H1 (cell line): ENCODE data around the gene SORL1-AS1.

Source experiments
- CTCF ChIA-PET: fragments of 300-600 bp; sonication (Branson Sonifier 250); formaldehyde crosslinking; loops from one replicate; lab custom pipeline; 2021; ENCODE audit not compliant: partially characterized antibody; lab: Charles Lee
- POLR2A ChIA-PET: fragments of 300-600 bp; sonication (Branson Sonifier 250); formaldehyde crosslinking; loops from one replicate; lab custom pipeline; 2021; ENCODE audit warnings: inconsistent platforms; ENCODE audit not compliant: partially characterized antibody; lab: Charles Lee
- DNase-seq, 2 experiments: peaks; one replicate each; pipeline versions ENCODE4 v3.0.0 to v3.0.0-alpha.2; 2010 to 2022; ENCODE audit warnings: low spot score in 2 of 2, low read depth in 1 of 2, mixed read lengths in 1 of 2
- FAIRE-seq: peaks from 2 replicates; lab custom pipeline; 2011; peaks lifted over from hg19 to GRCh38; lab: Jason Lieb, UNC
- H2AFZ ChIP-seq: 2 replicates; pipeline ENCODE4 v1.8.1; 2012; ENCODE audit warnings: low read length, inconsistent platforms
- H2AK5ac ChIP-seq: 2 replicates; pipeline ENCODE4 v1.6.1; 2013; ENCODE audit warnings: low read depth, low read length
- H2BK120ac ChIP-seq: replicated peaks from 2 replicates; pipeline ENCODE3; 2013; ENCODE audit warnings: low read depth, low read length, inconsistent platforms
- H2BK12ac ChIP-seq: 2 replicates; pipeline ENCODE4 v1.6.1; 2013; ENCODE audit warnings: low read depth, low read length
- H2BK15ac ChIP-seq: 2 replicates; pipeline ENCODE4 v1.6.1; 2013; ENCODE audit warnings: low read length
- H2BK20ac ChIP-seq: 2 replicates; pipeline ENCODE4 v1.6.1; 2013; ENCODE audit warnings: low read length
- H2BK5ac ChIP-seq: 2 replicates; pipeline ENCODE4 v1.6.1; 2013; ENCODE audit warnings: low read depth, low read length
- H3K14ac ChIP-seq: 2 replicates; pipeline ENCODE4 v1.6.1; 2013; ENCODE audit warnings: inconsistent platforms; ENCODE audit not compliant: insufficient read length
- H3K18ac ChIP-seq: 2 replicates; pipeline ENCODE4 v1.6.1; 2013; ENCODE audit warnings: low read length; ENCODE audit errors: extremely low read depth
- H3K23ac ChIP-seq: 2 replicates; pipeline ENCODE4 v1.6.1; 2013; ENCODE audit warnings: inconsistent platforms; ENCODE audit not compliant: insufficient read length
- H3K23me2 ChIP-seq: 2 replicates; pipeline ENCODE4 v1.6.1; 2013; ENCODE audit warnings: low read depth, low read length
- H3K27ac ChIP-seq: 2 replicates; pipeline ENCODE4 v1.6.1; 2011; ENCODE audit warnings: low read depth, low read length, inconsistent platforms
- H3K27me3 ChIP-seq, 4 experiments: replicated peaks in 1 of 4; 1 replicate in 1 of 4; 2 replicates in 3 of 4; pipeline versions ENCODE4 v1.6.1 to v1.8.1; 2011 to 2013; ENCODE audit warnings: low read length in 3 of 4, mild to moderate bottlenecking in 3 of 4, inconsistent platforms in 2 of 4, mixed read lengths in 2 of 4, moderate library complexity in 1 of 4; ENCODE audit not compliant: control insufficient read depth in 3 of 4, insufficient read depth in 3 of 4; ENCODE audit errors: extremely low read depth in 1 of 4
- H3K36me3 ChIP-seq, 4 experiments: 2 replicates each; pipeline versions ENCODE4 v1.6.1 to v1.8.1; 2011 to 2013; ENCODE audit warnings: mild to moderate bottlenecking in 4 of 4, low read length in 3 of 4, moderate library complexity in 2 of 4, control low read depth in 1 of 4, inconsistent platforms in 1 of 4; ENCODE audit not compliant: insufficient read depth in 4 of 4, control insufficient read depth in 2 of 4
- H3K4ac ChIP-seq: replicated peaks from 2 replicates; pipeline ENCODE3; 2013; ENCODE audit warnings: low read length, low read depth, mixed read lengths, inconsistent platforms; ENCODE audit not compliant: insufficient read length
- H3K4me1 ChIP-seq, 4 experiments: replicated peaks in 1 of 4; 1 replicate in 1 of 4; 2 replicates in 3 of 4; pipeline versions ENCODE4 v1.6.1 to v1.8.1; 2011 to 2013; ENCODE audit warnings: low read length in 3 of 4, inconsistent platforms in 2 of 4, mixed read lengths in 1 of 4; ENCODE audit not compliant: insufficient read depth in 4 of 4, control insufficient read depth in 3 of 4
- H3K4me2 ChIP-seq, 2 experiments: 2 replicates each; pipeline versions ENCODE4 v1.6.1 to v1.8.1; 2011 to 2013; ENCODE audit warnings: low read depth in 2 of 2, low read length in 2 of 2, control low read depth in 1 of 2, inconsistent platforms in 1 of 2, mild to moderate bottlenecking in 1 of 2; ENCODE audit not compliant: insufficient read depth in 1 of 2
- H3K4me3 ChIP-seq, 4 experiments: fragments of 200-600, 300-600 bp in 1 of 4; sonication (generic), shearing (Covaris generic), sonication (Bioruptor Twin) in 1 of 4; 2 replicates each; pipeline versions ENCODE4 v1.5.1 to v1.8.1; 2011 to 2016; ENCODE audit warnings: low read length in 4 of 4, low read depth in 3 of 4, control low read depth in 2 of 4, inconsistent platforms in 2 of 4, mild to moderate bottlenecking in 2 of 4, mixed read lengths in 1 of 4, moderate library complexity in 1 of 4; ENCODE audit not compliant: insufficient read depth in 2 of 4; ENCODE audit errors: extremely low read depth in 1 of 4
- H3K56ac ChIP-seq: replicated peaks from 2 replicates; pipeline ENCODE3; 2013; ENCODE audit warnings: low read depth, mild to moderate bottlenecking, mixed read lengths, low read length, inconsistent platforms; ENCODE audit not compliant: insufficient read length
- H3K79me1 ChIP-seq: 2 replicates; pipeline ENCODE4 v1.6.1; 2013; ENCODE audit warnings: low read depth, low read length, control low read depth
- H3K79me2 ChIP-seq, 2 experiments: 2 replicates each; pipeline versions ENCODE4 v1.6.1 to v1.8.1; 2012 to 2013; ENCODE audit warnings: low read length in 2 of 2, mild to moderate bottlenecking in 2 of 2, inconsistent platforms in 1 of 2; ENCODE audit not compliant: insufficient read depth in 2 of 2, control insufficient read depth in 1 of 2
- H3K9ac ChIP-seq, 4 experiments: replicated peaks in 1 of 4; 1 replicate in 1 of 4; 2 replicates in 3 of 4; pipeline versions ENCODE4 v1.6.1 to v1.8.1; 2011 to 2013; ENCODE audit warnings: low read depth in 3 of 4, low read length in 3 of 4, control low read depth in 2 of 4, mild to moderate bottlenecking in 2 of 4, moderate library complexity in 2 of 4, inconsistent platforms in 1 of 4; ENCODE audit errors: extremely low read depth in 1 of 4
- H3K9me3 ChIP-seq, 2 experiments: 2 replicates each; pipeline versions ENCODE4 v1.6.1 to v1.8.1; 2012 to 2013; ENCODE audit warnings: mild to moderate bottlenecking in 2 of 2, moderate library complexity in 2 of 2, control low read depth in 1 of 2, inconsistent platforms in 1 of 2, low read depth in 1 of 2, low read length in 1 of 2, mixed read lengths in 1 of 2; ENCODE audit not compliant: insufficient read depth in 2 of 2
- H4K20me1 ChIP-seq, 2 experiments: replicated peaks in 1 of 2; 2 replicates each; pipeline versions ENCODE3 to v1.8.1; 2011 to 2013; ENCODE audit warnings: inconsistent platforms in 2 of 2, low read length in 2 of 2, mild to moderate bottlenecking in 1 of 2; ENCODE audit not compliant: insufficient read depth in 2 of 2, control insufficient read depth in 1 of 2
- H4K5ac ChIP-seq: 2 replicates; pipeline ENCODE4 v1.6.1; 2013; ENCODE audit warnings: low read length, low read depth, mixed read lengths, inconsistent platforms; ENCODE audit not compliant: insufficient read length
- H4K8ac ChIP-seq: 2 replicates; pipeline ENCODE4 v1.8.0; 2013; ENCODE audit warnings: mild to moderate bottlenecking, moderate library complexity, low read length, inconsistent platforms; ENCODE audit not compliant: insufficient read depth; ENCODE audit errors: extremely low read depth
- H4K91ac ChIP-seq: replicated peaks from 2 replicates; pipeline ENCODE3; 2013; ENCODE audit warnings: low read length, mixed read lengths, inconsistent platforms; ENCODE audit not compliant: insufficient read length
- ATF2 ChIP-seq: IDR thresholded peaks from 2 replicates; pipeline ENCODE4 v1.6.1; 2012; ENCODE audit warnings: low read length, inconsistent platforms
- FOSL1 ChIP-seq: IDR thresholded peaks from 2 replicates; pipeline ENCODE4 v1.6.1; 2011; ENCODE audit warnings: mild to moderate bottlenecking, low read depth, low read length, moderate library complexity; ENCODE audit not compliant: insufficient read depth
- KDM4A ChIP-seq: IDR thresholded peaks from one replicate; pipeline ENCODE4 v1.7.1; 2012; ENCODE audit warnings: low read depth, mild to moderate bottlenecking, moderate library complexity, low read length, inconsistent platforms; ENCODE audit not compliant: severe bottlenecking
- MAFK ChIP-seq: IDR thresholded peaks from 2 replicates; pipeline ENCODE4 v1.6.1; 2012; ENCODE audit warnings: low read depth, mild to moderate bottlenecking, improper control_type of control experiment, low read length
- NANOG ChIP-seq: IDR thresholded peaks from 2 replicates; pipeline ENCODE4 v1.6.1; 2011; ENCODE audit warnings: low read length, low read depth, mild to moderate bottlenecking, inconsistent platforms; ENCODE audit not compliant: insufficient read depth, poor library complexity, severe bottlenecking
- POLR2AphosphoS5 ChIP-seq: IDR thresholded peaks from 2 replicates; pipeline ENCODE4 v1.6.1; 2011; ENCODE audit warnings: low read depth, low read length
- RNF2 ChIP-seq: fragments of 200-900, 300-1000 bp; sonication (generic); IDR thresholded peaks from 2 replicates; pipeline ENCODE4 v1.7.1; 2016; ENCODE audit warnings: borderline replicate concordance, low read depth, mild to moderate bottlenecking, antibody characterized with exemption, low read length; ENCODE audit not compliant: poor library complexity, severe bottlenecking; ENCODE audit errors: missing control alignments
- RXRA ChIP-seq: IDR thresholded peaks from 2 replicates; pipeline ENCODE4 v1.6.1; 2011; ENCODE audit warnings: low read depth, mild to moderate bottlenecking, low read length, moderate library complexity; ENCODE audit not compliant: insufficient read depth
- SIN3A ChIP-seq, 2 experiments: IDR thresholded peaks in 1 of 2; conservative IDR thresholded peaks in 1 of 2; 2 replicates each; pipeline ENCODE4 v1.6.1; 2011 to 2012; ENCODE audit warnings: low read length in 2 of 2, improper control_type of control experiment in 1 of 2, low read depth in 1 of 2, mild to moderate bottlenecking in 1 of 2
- SP4 ChIP-seq: IDR thresholded peaks from 2 replicates; pipeline ENCODE4 v1.6.1; 2012; ENCODE audit warnings: low read length, inconsistent platforms
- SRF ChIP-seq: IDR thresholded peaks from 2 replicates; pipeline ENCODE4 v1.6.1; 2011; ENCODE audit warnings: mild to moderate bottlenecking, low read depth, low read length, moderate library complexity
- WGBS, 2 experiments: shearing (Covaris generic) in 1 of 2; methylation state at CpG; one replicate each; pipeline versions ENCODE4 v1.1.6 to v1.1.7; 2013 to 2015; ENCODE audit warnings: low lambda C conversion rate in 2 of 2, mixed read lengths in 2 of 2, inconsistent platforms in 1 of 2, low coverage in 1 of 2, missing lambda C conversion rate in 1 of 2; ENCODE audit not compliant: insufficient replicate concordance in 2 of 2, insufficient coverage in 1 of 2, insufficient read length in 1 of 2; ENCODE audit errors: extremely low coverage in 1 of 2, missing lambda C conversion rate in 1 of 2; 5-methylcytosine and 5-hydroxymethylcytosine counted together

SORL1-AS1 gene

GRCh38 chr11:121405646-121406045 is 47.1 kb downstream of the SORL1-AS1 start:
- Histone ChIP-seq H3K9ac (no peak overlapping the region), H2BK12ac (peak overlapping the region; percentile 96), H3K79me1 (no peaks in the 10 kb centered on the region), H3K4me1 (peaks cover 0 to 20% (median 4%) of the 10 kb centered on the region in 4 experiments; a peak in 4 of 7 replicates), H3K14ac (no peak overlapping the region), H3K4me3 (peak overlapping the region in 1 of 4 experiments; percentile 11; a peak in 1 of 8 replicates), H3K27ac (peak overlapping the region; percentile 37; the same call in 1 of the 2 replicates), H3K79me2 (no peaks in the 10 kb centered on the region), H3K56ac (peak overlapping the region; percentile 10), H4K5ac (peak overlapping the region; percentile 90), H3K18ac (peak overlapping the region; percentile 66; the same call in 1 of the 2 replicates), H3K4me2 (peak overlapping the region in 1 of 2 experiments; percentile 58; a peak in 1 of 4 replicates), H3K36me3 (peaks cover 0 to 5% (median 2%) of the 10 kb centered on the region in 4 experiments; a peak in 2 of 8 replicates), H2AK5ac (no peak overlapping the region), H4K8ac (no peak overlapping the region), H3K27me3 (no peaks in the 10 kb centered on the region), H3K9me3 (peaks cover 12 to 15% of the 10 kb centered on the region in 2 experiments), H3K23ac (no peak overlapping the region), H2AFZ (no peak overlapping the region), H3K23me2 (no peaks in the 10 kb centered on the region), H2BK120ac (peak overlapping the region; percentile 99), H2BK5ac (peak overlapping the region; percentile 98), H2BK20ac (peak overlapping the region; percentile 99; the same call in 1 of the 2 replicates), H4K20me1 (no peaks in the 10 kb centered on the region), H4K91ac (peak overlapping the region; percentile 99), H3K4ac (peak overlapping the region; percentile 27), H2BK15ac (no peak overlapping the region)
- CTCF ChIA-PET, result interaction anchor here (0.6 to 1.3 kb wide), 11 partner anchors 9 to 797 kb away, joined by 3 to 4 read pairs (median 3); no protein-coding TSS in a partner anchor
- no peak for FAIRE-seq
- 67% methylated on average over 1 of the region's 1 CpG; no CpG with 5 or more reads in 1 of the 2 experiments for WGBS, 2 experiments
- no peak for DNase-seq
- POLR2A ChIA-PET, result interaction anchor here (0.6 to 1.7 kb wide), 8 partner anchors 16 to 80 kb away, joined by 3 to 5 read pairs (median 3); no protein-coding TSS in a partner anchor
- no peak for TF ChIP-seq FOSL1
- TF ChIP-seq SIN3A (conservative IDR thresholded peaks at IDR 0.05 in 1 of 2, IDR thresholded peaks at IDR 0.05 in 1 of 2; ENCODE audit: low read depth in 1 of 2, low read length in 2 of 2), result no peak
- TF ChIP-seq KDM4A, result no peak
- no peak for TF ChIP-seq MAFK
- no peak for TF ChIP-seq SRF
- no peak for TF ChIP-seq RNF2
- TF ChIP-seq ATF2, result no peak
- no peak for TF ChIP-seq POLR2AphosphoS5
- TF ChIP-seq RXRA, result no peak
- TF ChIP-seq SP4, result no peak
- no peak for TF ChIP-seq NANOG
